GM19455 (cell line): ENCODE results near the gene PLA2G6.
"Not testable (repeated sequence)": the region's sequence is repeated elsewhere in the genome, so short reads cannot be mapped to it uniquely, and the experiment has no call there.

Source experiments
- ATAC-seq: cut with Tn5 transposase; IDR thresholded peaks from one replicate; pipeline ENCODE4 v1.9.1; 2021; ENCODE audit not compliant: unreplicated experiment

The PLA2G6 gene

GRCh38 chr22:38191731-38192474 lies 10.3 kb upstream of the PLA2G6 start:
- no peak for ATAC-seq

DNA sequence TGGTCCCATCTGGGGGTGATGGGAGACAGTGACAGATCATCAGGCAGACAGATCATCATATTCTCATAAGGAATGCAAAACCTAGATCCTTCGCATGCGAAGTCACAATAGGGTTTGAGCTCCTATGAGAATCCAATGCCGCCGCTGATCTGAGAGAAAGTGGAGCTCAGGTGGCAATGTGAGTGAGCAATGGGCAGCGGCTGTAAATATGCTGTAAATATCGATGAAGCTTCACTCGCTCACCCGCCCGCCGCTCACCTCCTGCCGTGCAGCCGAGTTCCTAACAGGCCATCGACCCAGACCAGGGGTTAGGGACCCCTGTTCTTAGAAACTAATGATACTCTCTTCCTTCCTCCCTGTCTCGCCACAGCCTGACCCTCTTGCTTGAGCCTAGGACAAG lies 9.4 kb upstream of the PLA2G6 start:
- ATAC-seq: no peak

GRCh38 chr22:38190581-38190980 lies 9.0 kb upstream of the PLA2G6 start:
- ATAC-seq: no peak

DNA sequence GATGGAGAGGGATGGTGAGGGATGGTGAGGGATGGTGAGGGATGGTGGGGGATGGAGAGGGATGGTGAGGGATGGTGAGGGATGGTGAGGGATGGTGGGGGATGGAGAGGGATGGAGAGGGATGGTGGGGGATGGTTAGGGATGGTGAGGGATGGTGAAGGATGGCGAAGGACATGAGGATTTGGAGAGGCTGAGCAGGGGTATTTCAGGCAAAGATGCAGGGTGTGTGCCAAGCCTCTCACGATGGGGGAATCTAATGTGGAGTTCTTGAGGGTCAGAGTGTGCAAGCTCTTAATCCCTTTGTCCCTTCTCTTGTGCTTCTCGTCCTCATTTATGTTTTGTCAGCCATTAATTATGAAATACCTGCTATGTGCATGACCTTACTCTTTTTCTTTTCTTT lies 7.5 kb upstream of the PLA2G6 start:
- no peak for ATAC-seq

GRCh38 chr22:38187413-38188212 lies 6.0 kb upstream of the PLA2G6 start:
- ATAC-seq: no peak

DNA sequence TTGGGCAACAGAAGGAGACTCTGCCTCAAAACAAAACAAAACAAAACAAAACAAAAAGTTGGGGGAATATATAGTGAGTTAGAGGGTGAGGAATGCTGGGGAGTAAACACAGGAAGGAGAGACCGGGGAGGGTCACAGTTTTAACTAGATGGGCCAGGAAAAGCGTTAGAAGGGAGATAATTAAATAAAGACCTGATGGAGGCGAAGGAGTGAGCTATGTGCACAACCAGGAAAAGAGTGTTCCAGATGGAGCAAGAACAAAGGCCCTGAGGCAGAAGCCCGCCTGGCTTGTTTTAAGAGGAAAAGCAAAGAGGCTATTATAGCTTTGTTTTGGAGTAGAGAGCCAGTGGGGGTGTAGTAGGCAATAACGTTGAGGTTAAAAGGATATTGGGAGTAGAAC lies 4.8 kb upstream of the PLA2G6 start:
- no peak for ATAC-seq

DNA sequence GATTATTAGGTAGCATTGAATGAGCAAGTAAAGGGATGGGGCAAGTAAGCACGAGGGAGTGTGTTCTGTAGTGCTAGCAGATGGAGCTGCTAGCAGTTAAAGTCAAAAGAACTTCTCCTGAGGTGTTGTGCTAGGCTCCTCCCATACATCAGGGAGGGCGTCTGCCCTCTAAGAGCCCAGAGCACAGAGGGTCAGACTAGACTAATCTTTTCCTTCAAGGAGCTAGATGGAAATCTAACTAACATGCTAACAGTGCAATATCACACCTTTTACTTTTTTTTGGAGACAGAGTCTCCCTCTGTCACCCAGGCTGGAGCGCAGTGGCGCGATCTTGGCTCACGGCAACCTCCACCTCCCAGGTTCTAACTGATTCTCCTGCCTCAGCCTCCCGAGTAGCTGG lies 3.2 kb upstream of the PLA2G6 start:
- no peak for ATAC-seq

DNA sequence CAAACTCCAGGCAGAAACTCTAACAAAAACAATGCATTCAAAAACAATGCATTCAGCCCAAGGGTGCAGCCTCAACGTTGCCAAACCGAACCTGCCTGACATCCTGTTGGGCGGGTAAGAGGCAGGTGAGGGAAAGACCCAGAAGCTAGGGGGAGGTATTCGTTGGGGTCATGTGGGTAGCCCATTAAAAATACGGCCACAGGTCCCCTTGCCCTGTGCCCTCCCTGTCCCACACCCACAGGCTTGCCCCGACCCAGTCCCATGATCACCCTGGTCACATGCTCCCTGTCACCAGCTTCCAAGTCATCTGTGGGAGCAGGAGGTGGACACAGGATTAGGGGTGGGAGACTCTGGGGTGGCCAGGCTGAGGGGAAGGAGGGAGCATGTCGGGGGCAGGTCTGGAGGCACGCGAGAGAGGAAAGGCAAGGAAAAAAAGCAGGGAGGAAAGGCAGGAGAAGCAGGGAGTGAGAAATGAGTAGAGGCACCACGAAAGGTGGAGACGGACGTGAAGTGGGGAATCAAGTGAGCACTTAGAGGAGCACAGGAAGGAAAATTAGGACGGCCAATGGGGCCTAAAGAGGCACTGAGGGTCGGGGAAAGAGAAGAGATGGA lies 683 bp downstream of the PLA2G6 start:
- no peak for ATAC-seq

DNA sequence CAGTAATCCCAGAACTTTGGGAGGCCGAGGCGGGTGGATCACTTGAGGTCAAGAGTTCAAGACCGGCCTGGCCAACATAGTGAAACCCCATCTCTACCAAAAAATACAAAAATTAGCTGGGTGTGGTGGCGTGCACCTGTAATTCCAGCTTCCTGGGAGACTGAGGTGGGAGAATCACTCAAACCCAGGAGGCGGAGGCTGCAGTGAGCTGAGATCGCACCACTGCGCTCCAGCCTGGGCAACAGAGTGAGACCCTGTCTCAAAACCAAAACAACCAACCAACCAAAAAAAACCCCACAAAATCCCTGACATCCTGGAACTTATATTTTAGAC lies 3.1 kb downstream of the PLA2G6 start:
- not testable (repeated sequence) for ATAC-seq

DNA sequence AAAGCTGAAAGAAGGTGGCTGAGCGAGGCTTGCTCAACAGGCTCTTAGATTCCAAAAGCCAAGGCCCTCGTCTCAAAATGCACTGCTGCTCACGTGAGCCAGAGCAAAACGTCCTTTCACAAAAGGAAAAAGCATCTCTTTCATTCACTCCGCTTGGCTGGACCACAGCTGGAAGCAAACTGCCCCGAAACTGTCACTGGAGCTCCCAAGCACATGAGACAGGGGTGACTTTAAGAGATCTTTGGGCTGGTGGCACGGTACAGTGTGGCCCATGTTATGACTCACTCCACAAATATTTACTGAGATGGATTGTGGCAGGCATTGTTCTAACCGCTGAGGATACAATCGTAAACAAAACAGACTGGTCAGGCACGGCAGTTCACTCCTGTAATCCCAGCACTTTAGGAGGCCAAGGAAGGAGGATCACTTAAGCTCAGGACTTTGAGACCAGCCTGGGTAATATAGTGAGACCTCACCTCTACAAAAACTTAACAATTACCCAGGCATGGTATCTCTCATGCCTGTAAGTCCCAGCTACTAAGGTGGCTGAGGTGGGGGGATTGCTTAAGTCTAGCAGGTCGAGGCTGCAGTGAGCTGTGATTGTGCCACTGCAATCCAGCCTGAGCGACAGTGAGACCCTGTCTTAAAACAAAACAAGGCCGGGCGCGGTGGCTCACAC lies 3.6 kb downstream of the PLA2G6 start:
- no peak for ATAC-seq

DNA sequence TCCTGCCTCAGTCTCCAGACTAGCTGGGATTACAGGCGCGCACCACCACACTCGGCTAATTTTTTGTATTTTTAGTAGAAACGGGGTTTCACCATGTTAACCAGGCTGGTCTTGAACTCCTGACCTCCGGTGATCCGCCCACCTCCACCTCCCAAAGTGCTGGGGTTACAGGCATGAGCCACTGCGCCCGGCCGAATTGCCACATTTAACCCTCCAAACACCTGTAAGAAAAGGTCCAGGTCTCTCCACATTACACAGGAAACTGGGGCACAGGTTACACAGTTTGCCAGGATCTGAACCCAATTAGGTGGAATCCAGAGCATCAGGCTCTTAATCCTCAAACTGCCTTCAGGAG lies 4.1 kb downstream of the PLA2G6 start:
- ATAC-seq: not testable (repeated sequence)

GRCh38 chr22:38177044-38177443 lies 4.6 kb downstream of the PLA2G6 start:
- no peak for ATAC-seq

GRCh38 chr22:38176170-38176741 lies 5.4 kb downstream of the PLA2G6 start:
- ATAC-seq: no peak

- ATAC-seq: no peak
These were observed 6.2 kb downstream of the PLA2G6 start for GRCh38 chr22:38175206-38176118.

- no peak for ATAC-seq
These were observed 7.0 kb downstream of the PLA2G6 start for GRCh38 chr22:38174626-38175025.

GRCh38 chr22:38173641-38173906 lies 8.1 kb downstream of the PLA2G6 start:
- no peak for ATAC-seq

GRCh38 chr22:38172832-38173640 lies 8.6 kb downstream of the PLA2G6 start:
- ATAC-seq: no peak

- ATAC-seq: no peak
These were observed 9.5 kb downstream of the PLA2G6 start for GRCh38 chr22:38171927-38172831.

- no peak for ATAC-seq
These were observed 11.2 kb downstream of the PLA2G6 start for GRCh38 chr22:38170469-38170868.
